ENCODE results near the gene ZNF799.
"Not testable (repeated sequence)": the region's sequence is repeated elsewhere in the genome, so short reads cannot be mapped to it uniquely, and the experiment has no call there.

DNA sequence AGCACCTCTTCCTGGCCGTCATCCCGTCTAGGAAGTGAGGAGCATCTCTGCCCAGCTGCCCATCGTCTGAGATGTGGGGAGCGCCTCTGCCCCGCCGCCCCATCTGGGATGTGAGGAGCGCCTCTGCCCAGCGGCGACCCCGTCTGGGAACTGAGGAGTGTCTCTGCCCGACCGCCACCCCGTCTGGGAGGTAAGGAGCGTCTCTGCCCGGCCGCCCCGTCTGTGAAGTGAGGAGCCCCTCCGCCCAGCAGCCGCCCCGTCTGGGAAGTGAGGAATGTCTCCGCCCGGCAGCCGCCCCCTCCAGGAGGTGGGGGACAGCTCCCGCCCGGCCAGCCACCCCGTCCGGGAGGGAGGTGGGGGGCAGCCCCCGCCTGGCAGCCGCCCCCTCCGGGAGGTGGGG is 38.8 kb downstream of the ZNF799 start:
- TF ChIP-seq, protein P1, sequence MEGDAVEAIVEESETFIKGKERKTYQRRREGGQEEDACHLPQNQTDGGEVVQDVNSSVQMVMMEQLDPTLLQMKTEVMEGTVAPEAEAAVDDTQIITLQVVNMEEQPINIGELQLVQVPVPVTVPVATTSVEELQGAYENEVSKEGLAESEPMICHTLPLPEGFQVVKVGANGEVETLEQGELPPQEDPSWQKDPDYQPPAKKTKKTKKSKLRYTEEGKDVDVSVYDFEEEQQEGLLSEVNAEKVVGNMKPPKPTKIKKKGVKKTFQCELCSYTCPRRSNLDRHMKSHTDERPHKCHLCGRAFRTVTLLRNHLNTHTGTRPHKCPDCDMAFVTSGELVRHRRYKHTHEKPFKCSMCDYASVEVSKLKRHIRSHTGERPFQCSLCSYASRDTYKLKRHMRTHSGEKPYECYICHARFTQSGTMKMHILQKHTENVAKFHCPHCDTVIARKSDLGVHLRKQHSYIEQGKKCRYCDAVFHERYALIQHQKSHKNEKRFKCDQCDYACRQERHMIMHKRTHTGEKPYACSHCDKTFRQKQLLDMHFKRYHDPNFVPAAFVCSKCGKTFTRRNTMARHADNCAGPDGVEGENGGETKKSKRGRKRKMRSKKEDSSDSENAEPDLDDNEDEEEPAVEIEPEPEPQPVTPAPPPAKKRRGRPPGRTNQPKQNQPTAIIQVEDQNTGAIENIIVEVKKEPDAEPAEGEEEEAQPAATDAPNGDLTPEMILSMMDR (IDR thresholded peaks at IDR 0.05) = not testable (repeated sequence)
- TF ChIP-seq POLR2A (IDR thresholded peaks at IDR 0.05) = not testable (repeated sequence)
